HepG2 (cell line): ENCODE data around the gene MYOZ1. TPM values are rescaled to one million over a fixed set of nuclear protein-coding genes. Genes with fewer than 3 reads are reported as not detected.

ENCODE experiments used
- ARID4A ChIP-seq: sonication (generic); formaldehyde crosslinking; IDR thresholded peaks from 2 replicates; pipeline ENCODE4 v1.5.0; 2020; ENCODE audit warnings: mild to moderate bottlenecking, missing genetic modification reagents, borderline replicate concordance
- ARID5B ChIP-seq: IDR thresholded peaks from 2 replicates; pipeline ENCODE4 v1.4.0; 2020; ENCODE audit warnings: mild to moderate bottlenecking, missing genetic modification reagents
- GATA4 ChIP-seq: sonication (generic); IDR thresholded peaks from 2 replicates; pipeline ENCODE4 v1.6.1; 2016; ENCODE audit warnings: antibody characterized with exemption, low read depth, borderline replicate concordance
- KLF12 ChIP-seq: sonication (generic); formaldehyde crosslinking; IDR thresholded peaks from 2 replicates; pipeline ENCODE4 v1.4.0; 2020; ENCODE audit warnings: missing genetic modification reagents, borderline replicate concordance
- MXD4 ChIP-seq: IDR thresholded peaks from 2 replicates; pipeline ENCODE4 v1.6.1; 2016; ENCODE audit warnings: mild to moderate bottlenecking, missing biosample characterization, missing genetic modification reagents
- ZGPAT ChIP-seq: IDR thresholded peaks from 2 replicates; pipeline ENCODE4 v1.6.1; 2016; ENCODE audit warnings: mild to moderate bottlenecking
- ZNF598 ChIP-seq: sonication (generic); formaldehyde crosslinking; IDR thresholded peaks from 2 replicates; pipeline ENCODE4 v1.5.1; 2020; ENCODE audit warnings: mild to moderate bottlenecking, missing genetic modification reagents, borderline replicate concordance
- ZNF75D ChIP-seq: sonication (generic); formaldehyde crosslinking; IDR thresholded peaks from 2 replicates; pipeline ENCODE4 v1.8.1; 2023; ENCODE audit warnings: missing genetic modification reagents, mild to moderate bottlenecking, borderline replicate concordance
- polyA plus RNA-seq, 8 experiments: library from polyadenylated mRNA; depleted of rRNA in 3 of 8; stranded (reverse) in 7 of 8; unstranded in 1 of 8; fragments of >200 nt; fragmentation: Illumina TruSeq in 4 of 8; extraction: Trizol in 4 of 8; gene quantifications; 2 replicates each; pipeline versions ENCODE4 v1.2.1 to v1.2.3, GENCODE V29; 2011 to 2016; ENCODE audit warnings: low read depth in 4 of 8, missing spikeins in 1 of 8, mixed read lengths in 1 of 8; ENCODE audit not compliant: insufficient read depth in 1 of 8
- total RNA-seq, 5 experiments: library from RNA; depleted of rRNA; stranded (reverse); fragments of >200 nt; fragmentation: Illumina TruSeq; extraction: Trizol; gene quantifications; 2 replicates each; pipeline ENCODE4 v1.2.3, GENCODE V29; 2016; ENCODE audit warnings: low read depth in 1 of 5
- TF ChIP-seq, protein P1 (sequence below): sonication (generic); formaldehyde crosslinking; IDR thresholded peaks from 2 replicates; pipeline ENCODE4 v1.5.0; 2020; ENCODE audit warnings: mild to moderate bottlenecking, missing genetic modification reagents
- TF ChIP-seq, protein P2 (sequence below): sonication (generic); formaldehyde crosslinking; IDR thresholded peaks from 2 replicates; pipeline ENCODE4 v1.5.1; 2020; ENCODE audit warnings: missing genetic modification reagents, mild to moderate bottlenecking, borderline replicate concordance
- TF ChIP-seq, protein P3 (sequence below): IDR thresholded peaks from 2 replicates; pipeline ENCODE4 v1.6.1; 2016

The MYOZ1 gene
- total and polyA plus RNA-seq, 2 of the 13 experiments (the other 11 are each of a cell fraction or from before 2014, with no cell fraction given) = not detected

GRCh38 chr10:73625884-73626752 lies 15.2 kb downstream of the MYOZ1 start (continued):
- TF ChIP-seq ARID5B (CRISPR knock-in tag) = no peak; the same call in 1 of the 2 replicates
- TF ChIP-seq ZNF75D = no peak
- no peak for TF ChIP-seq GATA4
- peak; percentile 65; the same call in 1 of the 2 replicates for TF ChIP-seq ZGPAT (CRISPR knock-in tag)
- TF ChIP-seq MXD4 = peak; percentile 79
- TF ChIP-seq, protein P1, sequence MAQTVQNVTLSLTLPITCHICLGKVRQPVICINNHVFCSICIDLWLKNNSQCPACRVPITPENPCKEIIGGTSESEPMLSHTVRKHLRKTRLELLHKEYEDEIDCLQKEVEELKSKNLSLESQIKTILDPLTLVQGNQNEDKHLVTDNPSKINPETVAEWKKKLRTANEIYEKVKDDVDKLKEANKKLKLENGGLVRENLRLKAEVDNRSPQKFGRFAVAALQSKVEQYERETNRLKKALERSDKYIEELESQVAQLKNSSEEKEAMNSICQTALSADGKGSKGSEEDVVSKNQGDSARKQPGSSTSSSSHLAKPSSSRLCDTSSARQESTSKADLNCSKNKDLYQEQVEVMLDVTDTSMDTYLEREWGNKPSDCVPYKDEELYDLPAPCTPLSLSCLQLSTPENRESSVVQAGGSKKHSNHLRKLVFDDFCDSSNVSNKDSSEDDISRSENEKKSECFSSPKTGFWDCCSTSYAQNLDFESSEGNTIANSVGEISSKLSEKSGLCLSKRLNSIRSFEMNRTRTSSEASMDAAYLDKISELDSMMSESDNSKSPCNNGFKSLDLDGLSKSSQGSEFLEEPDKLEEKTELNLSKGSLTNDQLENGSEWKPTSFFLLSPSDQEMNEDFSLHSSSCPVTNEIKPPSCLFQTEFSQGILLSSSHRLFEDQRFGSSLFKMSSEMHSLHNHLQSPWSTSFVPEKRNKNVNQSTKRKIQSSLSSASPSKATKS = no peak
- TF ChIP-seq, protein P2, sequence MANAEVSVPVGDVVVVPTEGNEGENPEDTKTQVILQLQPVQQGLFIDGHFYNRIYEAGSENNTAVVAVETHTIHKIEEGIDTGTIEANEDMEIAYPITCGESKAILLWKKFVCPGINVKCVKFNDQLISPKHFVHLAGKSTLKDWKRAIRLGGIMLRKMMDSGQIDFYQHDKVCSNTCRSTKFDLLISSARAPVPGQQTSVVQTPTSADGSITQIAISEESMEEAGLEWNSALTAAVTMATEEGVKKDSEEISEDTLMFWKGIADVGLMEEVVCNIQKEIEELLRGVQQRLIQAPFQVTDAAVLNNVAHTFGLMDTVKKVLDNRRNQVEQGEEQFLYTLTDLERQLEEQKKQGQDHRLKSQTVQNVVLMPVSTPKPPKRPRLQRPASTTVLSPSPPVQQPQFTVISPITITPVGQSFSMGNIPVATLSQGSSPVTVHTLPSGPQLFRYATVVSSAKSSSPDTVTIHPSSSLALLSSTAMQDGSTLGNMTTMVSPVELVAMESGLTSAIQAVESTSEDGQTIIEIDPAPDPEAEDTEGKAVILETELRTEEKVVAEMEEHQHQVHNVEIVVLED (CRISPR knock-in tag) = peak; percentile 37; the same call in 1 of the 2 replicates
- no peak for TF ChIP-seq KLF12 (CRISPR knock-in tag)
- no peak for TF ChIP-seq ZNF598
- TF ChIP-seq, protein P3, sequence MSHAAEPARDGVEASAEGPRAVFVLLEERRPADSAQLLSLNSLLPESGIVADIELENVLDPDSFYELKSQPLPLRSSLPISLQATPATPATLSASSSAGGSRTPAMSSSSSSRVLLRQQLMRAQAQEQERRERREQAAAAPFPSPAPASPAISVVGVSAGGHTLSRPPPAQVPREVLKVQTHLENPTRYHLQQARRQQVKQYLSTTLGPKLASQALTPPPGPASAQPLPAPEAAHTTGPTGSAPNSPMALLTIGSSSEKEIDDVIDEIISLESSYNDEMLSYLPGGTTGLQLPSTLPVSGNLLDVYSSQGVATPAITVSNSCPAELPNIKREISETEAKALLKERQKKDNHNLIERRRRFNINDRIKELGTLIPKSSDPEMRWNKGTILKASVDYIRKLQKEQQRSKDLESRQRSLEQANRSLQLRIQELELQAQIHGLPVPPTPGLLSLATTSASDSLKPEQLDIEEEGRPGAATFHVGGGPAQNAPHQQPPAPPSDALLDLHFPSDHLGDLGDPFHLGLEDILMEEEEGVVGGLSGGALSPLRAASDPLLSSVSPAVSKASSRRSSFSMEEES = no peak
- peak; percentile 45; the same call in 1 of the 2 replicates for TF ChIP-seq ARID4A (CRISPR knock-in tag)
